HL-60 (cell line): ENCODE data around the gene SAMD14.

Experiments
- CTCF ChIP-seq: IDR thresholded peaks from one replicate; pipeline ENCODE4 v1.5.1; 2011; ENCODE audit warnings: low read length, control low read depth, inconsistent platforms; ENCODE audit not compliant: insufficient read depth
- GABPA ChIP-seq: IDR thresholded peaks from 2 replicates; pipeline ENCODE4 v1.6.1; 2012; ENCODE audit warnings: low read depth
- POLR2AphosphoS5 ChIP-seq: IDR thresholded peaks from 2 replicates; pipeline ENCODE4 v1.6.1; 2012; ENCODE audit warnings: low read depth
- SPI1 ChIP-seq: IDR thresholded peaks from 2 replicates; pipeline ENCODE4 v1.6.1; 2012; ENCODE audit warnings: low read depth, mild to moderate bottlenecking, borderline replicate concordance
- TF ChIP-seq, protein P1 (sequence below): IDR thresholded peaks from 2 replicates; pipeline ENCODE4 v1.6.1; 2012; ENCODE audit warnings: low read depth; ENCODE audit not compliant: insufficient replicate concordance

DNA sequence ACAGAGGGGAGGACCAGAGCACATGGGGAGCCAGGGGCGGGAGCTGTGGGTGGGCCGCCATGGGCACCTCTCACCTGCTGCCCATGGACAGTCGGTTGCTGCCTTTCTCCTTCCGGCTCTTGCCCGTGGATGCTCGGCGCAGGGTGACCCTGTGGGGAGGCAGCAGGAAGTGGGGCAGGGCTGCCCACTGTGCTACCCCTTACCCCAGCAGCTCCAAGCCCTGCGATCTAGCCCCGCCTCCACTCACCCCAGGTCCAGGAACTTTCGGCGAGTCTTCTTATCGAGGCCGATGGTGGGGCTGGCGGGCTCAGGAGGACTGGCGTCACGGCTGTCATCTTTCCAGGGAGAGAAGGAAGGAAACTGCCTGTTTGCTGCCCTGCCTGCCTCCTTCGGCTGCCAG is 14.2 kb downstream of the SAMD14 start:
- TF ChIP-seq CTCF (no peak), POLR2AphosphoS5 (no peak), SPI1 (no peak), GABPA (no peak)
- TF ChIP-seq, protein P1, sequence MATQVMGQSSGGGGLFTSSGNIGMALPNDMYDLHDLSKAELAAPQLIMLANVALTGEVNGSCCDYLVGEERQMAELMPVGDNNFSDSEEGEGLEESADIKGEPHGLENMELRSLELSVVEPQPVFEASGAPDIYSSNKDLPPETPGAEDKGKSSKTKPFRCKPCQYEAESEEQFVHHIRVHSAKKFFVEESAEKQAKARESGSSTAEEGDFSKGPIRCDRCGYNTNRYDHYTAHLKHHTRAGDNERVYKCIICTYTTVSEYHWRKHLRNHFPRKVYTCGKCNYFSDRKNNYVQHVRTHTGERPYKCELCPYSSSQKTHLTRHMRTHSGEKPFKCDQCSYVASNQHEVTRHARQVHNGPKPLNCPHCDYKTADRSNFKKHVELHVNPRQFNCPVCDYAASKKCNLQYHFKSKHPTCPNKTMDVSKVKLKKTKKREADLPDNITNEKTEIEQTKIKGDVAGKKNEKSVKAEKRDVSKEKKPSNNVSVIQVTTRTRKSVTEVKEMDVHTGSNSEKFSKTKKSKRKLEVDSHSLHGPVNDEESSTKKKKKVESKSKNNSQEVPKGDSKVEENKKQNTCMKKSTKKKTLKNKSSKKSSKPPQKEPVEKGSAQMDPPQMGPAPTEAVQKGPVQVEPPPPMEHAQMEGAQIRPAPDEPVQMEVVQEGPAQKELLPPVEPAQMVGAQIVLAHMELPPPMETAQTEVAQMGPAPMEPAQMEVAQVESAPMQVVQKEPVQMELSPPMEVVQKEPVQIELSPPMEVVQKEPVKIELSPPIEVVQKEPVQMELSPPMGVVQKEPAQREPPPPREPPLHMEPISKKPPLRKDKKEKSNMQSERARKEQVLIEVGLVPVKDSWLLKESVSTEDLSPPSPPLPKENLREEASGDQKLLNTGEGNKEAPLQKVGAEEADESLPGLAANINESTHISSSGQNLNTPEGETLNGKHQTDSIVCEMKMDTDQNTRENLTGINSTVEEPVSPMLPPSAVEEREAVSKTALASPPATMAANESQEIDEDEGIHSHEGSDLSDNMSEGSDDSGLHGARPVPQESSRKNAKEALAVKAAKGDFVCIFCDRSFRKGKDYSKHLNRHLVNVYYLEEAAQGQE: no peak
